ENCODE data around the gene RBM47. TPM values are rescaled to one million over a fixed set of nuclear protein-coding genes. Genes with fewer than 3 reads are reported as not detected.
A peak's percentile ranks its signal among the peaks of the same experiment; 100 is the strongest.

Gene RBM47
- total RNA-seq, 1 experiment from 2014 or later: 54.3 TPM

- DNase-seq (ENCODE audit: low read depth): no peak
- in situ Hi-C loops (cut with HindIII; ENCODE audit: low pct_unique_long_range_greater_than_20kb, low sequenced_read_pairs): no loop called here
Measured at GRCh38 chr4:40388239-40388638, 241.4 kb downstream of the RBM47 start.

GRCh38 chr4:40380647-40381046, 249.0 kb downstream of the RBM47 start:
- in situ Hi-C loops (cut with HindIII; ENCODE audit: low pct_unique_long_range_greater_than_20kb, low sequenced_read_pairs): no loop called here
- DNase-seq (ENCODE audit: low read depth): no peak

DNA sequence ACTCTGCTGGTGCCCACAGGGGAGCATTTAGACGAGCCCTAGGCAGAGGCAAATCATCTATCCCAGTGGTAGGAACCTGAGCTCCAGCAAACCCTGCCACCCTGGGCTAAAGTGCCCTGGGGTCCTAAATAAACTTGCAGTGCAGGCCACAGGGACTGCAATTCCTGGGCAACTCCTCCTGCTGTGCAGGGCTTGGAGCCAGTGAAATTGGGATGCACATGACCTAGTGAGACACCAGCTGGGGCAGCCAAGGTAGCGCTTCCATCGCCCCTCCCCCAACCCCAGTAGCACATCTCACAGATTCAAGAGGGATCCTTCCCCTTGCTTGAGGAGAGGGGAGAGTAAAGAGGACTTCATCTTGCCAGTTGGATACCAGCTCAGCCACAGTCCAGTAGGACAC, 250.4 kb downstream of the RBM47 start:
- DNase-seq (ENCODE audit: low read depth): no peak
- in situ Hi-C loops (cut with HindIII; ENCODE audit: low pct_unique_long_range_greater_than_20kb, low sequenced_read_pairs): no loop called here

DNA sequence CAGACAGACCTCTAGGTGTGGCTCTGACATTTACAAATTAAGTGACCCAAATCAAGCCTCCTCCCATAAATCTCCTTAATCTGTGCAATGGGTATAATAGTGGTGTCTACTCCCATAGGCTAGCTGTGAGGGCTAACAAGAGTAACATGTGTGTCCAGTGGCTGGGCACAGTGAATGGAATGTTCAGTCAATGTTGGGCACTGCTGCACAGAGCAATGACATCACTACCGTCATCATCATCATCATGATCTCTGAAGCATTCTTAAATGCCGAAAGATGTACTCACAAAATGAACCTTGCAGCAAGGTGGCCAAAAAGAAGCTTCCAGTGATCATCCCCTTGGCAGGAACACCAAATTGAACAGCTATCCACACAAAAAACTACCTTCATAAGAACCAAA, 251.0 kb downstream of the RBM47 start:
- in situ Hi-C loops (cut with HindIII; ENCODE audit: low pct_unique_long_range_greater_than_20kb, low sequenced_read_pairs): no loop called here
- DNase-seq (ENCODE audit: low read depth): no peak

- peak; percentile 42 for DNase-seq (ENCODE audit: low read depth)
Measured at GRCh38 chr4:40377512-40378365, 251.9 kb downstream of the RBM47 start.

DNA sequence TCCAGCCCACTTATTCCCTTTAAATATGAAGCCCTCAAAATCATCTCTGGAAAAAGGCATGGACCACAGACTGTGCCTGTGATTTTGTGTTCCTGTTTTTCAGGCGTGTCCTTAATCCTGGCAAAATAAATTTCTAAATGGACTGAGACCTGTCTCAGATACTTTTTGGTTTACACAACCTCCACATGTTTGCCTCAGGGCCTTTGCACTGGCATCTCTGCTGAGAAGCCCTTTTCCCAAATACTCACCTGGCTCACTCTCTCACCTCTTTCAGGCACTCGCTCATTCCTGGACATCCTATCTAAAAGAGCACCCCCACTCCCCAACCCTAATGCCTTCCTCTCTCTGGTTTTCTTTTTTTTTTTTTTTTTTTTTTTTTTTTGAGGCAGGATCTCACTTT, 254.0 kb downstream of the RBM47 start:
- no peak for DNase-seq (ENCODE audit: low read depth)
- in situ Hi-C loops (cut with HindIII; ENCODE audit: low pct_unique_long_range_greater_than_20kb, low sequenced_read_pairs): no loop called here

More at GRCh38 chr4:40377512-40378365, 251.9 kb downstream of the RBM47 start:
- in situ Hi-C loops (cut with HindIII; ENCODE audit: low pct_unique_long_range_greater_than_20kb, low sequenced_read_pairs): no loop called here

DNA sequence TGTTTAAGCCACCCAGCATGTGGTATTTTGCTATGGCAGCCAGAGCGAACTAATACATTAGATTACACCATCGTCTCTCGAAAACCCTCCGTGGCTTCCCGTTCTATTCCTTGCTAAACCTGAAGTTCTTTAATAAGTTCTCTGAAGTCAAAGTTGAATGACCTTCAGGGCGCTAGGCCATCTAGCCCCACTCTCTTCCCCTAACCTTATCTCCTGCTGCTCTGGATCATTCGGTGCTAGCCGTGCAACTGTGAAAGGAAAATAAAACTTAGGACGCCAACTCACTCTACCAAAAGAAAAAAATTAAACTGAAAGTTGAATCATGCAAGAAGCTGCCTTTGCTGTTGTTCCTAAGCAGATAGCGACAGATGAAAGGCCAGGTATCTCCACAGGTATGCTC, 254.6 kb downstream of the RBM47 start:
- in situ Hi-C loops (cut with HindIII; ENCODE audit: low pct_unique_long_range_greater_than_20kb, low sequenced_read_pairs): no loop called here
- DNase-seq (ENCODE audit: low read depth): no peak

GRCh38 chr4:40373636-40374035, 256.0 kb downstream of the RBM47 start:
- no peak for DNase-seq (ENCODE audit: low read depth)
- in situ Hi-C loops (cut with HindIII; ENCODE audit: low pct_unique_long_range_greater_than_20kb, low sequenced_read_pairs): no loop called here

Other genes with a start within 250 kb of the RBM47 start
- gene NSUN7, start 120.1 kb upstream of the RBM47 start, total RNA-seq (2014; rRNA removed; shearing (Covaris generic); ENCODE audit: low replicate concordance): not detected in 2 replicates

Data from Caki2 (cell line).